Peyer's patch (tissue), 4 donors: ENCODE data around the gene POU2AF3.

Source experiments
- POLR2A ChIP-seq, 2 donors: fragments of 450-650 bp; IDR thresholded peaks; one replicate each; pipeline ENCODE4 v1.5.1; 2017; ENCODE audit warnings: antibody characterized with exemption in 2 of 2, mild to moderate bottlenecking in 2 of 2, moderate library complexity in 2 of 2
- TF ChIP-seq, protein P1 (sequence below), 6 experiments: fragments of 450-650 bp in 4 of 6; fragments of 200-600 bp in 2 of 6; sonication (generic) in 1 of 6; IDR thresholded peaks; one replicate each; pipeline ENCODE4 v1.5.1; 2017 to 2019; ENCODE audit warnings: antibody characterized with exemption in 6 of 6, mild to moderate bottlenecking in 3 of 6, moderate library complexity in 1 of 6

DNA sequence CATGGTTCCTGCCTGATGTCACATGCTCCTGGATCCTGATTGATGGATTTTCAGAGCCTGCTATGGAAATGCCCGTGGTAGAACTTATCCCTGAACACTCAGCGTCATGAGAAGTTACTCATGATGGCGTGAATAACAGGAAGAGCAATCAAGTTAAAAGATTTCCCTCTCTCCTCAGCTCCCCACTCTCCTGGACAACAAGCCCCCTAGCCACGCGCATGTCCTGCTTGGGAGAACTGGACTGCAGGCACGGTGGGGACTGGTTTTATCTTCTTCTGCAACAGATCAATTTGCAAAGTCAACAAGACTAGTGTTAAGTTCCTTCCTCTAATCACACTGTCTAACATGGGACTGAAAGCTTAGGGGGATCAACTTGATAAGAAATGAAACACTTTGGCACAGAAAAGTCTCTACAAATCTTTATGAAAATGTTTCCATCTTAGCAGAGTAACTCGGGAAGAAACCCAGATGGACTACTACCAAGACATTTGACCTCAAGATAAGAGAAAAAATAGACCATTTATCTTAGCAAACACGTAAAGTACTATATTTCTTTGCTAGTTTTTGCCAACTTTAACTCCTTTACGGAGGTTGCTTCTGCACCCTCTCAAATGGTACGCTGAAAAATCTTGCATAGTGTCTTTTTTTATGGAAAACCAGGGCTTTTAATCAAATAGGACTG lies 53.2 kb downstream of the POU2AF3 start:
- TF ChIP-seq, protein P1, sequence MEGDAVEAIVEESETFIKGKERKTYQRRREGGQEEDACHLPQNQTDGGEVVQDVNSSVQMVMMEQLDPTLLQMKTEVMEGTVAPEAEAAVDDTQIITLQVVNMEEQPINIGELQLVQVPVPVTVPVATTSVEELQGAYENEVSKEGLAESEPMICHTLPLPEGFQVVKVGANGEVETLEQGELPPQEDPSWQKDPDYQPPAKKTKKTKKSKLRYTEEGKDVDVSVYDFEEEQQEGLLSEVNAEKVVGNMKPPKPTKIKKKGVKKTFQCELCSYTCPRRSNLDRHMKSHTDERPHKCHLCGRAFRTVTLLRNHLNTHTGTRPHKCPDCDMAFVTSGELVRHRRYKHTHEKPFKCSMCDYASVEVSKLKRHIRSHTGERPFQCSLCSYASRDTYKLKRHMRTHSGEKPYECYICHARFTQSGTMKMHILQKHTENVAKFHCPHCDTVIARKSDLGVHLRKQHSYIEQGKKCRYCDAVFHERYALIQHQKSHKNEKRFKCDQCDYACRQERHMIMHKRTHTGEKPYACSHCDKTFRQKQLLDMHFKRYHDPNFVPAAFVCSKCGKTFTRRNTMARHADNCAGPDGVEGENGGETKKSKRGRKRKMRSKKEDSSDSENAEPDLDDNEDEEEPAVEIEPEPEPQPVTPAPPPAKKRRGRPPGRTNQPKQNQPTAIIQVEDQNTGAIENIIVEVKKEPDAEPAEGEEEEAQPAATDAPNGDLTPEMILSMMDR (IDR thresholded peaks at IDR 0.05) = no peak
- TF ChIP-seq POLR2A (IDR thresholded peaks at IDR 0.05) = no peak
